Measurements from ENCODE around the gene PPEF2. TPM values are rescaled to one million over a fixed set of nuclear protein-coding genes. Genes with fewer than 3 reads are reported as not detected.
A peak's percentile ranks its signal among the peaks of the same experiment; 100 is the strongest.

PPEF2 gene
- total RNA-seq, 1 donor from 2014 or later: not detected

- peak; percentile 53 for ATAC-seq
Measured at GRCh38 chr4:75895744-75896314, 6.4 kb downstream of the PPEF2 start.

- peak; percentile 74 for ATAC-seq
Measured at GRCh38 chr4:75892508-75892907, 9.7 kb downstream of the PPEF2 start.

GRCh38 chr4:75891611-75892010, 10.6 kb downstream of the PPEF2 start:
- no peak for ATAC-seq

- ATAC-seq: no peak
Measured at GRCh38 chr4:75889537-75890199, 12.6 kb downstream of the PPEF2 start.

GRCh38 chr4:75886104-75886503, 16.1 kb downstream of the PPEF2 start:
- ATAC-seq: no peak

- ATAC-seq: no peak
Measured at GRCh38 chr4:75881476-75881875, 20.8 kb downstream of the PPEF2 start.

GRCh38 chr4:75880278-75880677, 22.0 kb downstream of the PPEF2 start:
- ATAC-seq: no peak

GRCh38 chr4:75878246-75878756, 24.0 kb downstream of the PPEF2 start:
- ATAC-seq: no peak

- no peak for ATAC-seq
Measured at GRCh38 chr4:75876218-75876617, 26.0 kb downstream of the PPEF2 start.

GRCh38 chr4:75869100-75869499, 33.2 kb downstream of the PPEF2 start:
- ATAC-seq: no peak

- ATAC-seq: no peak
Measured at GRCh38 chr4:75867130-75867529, 35.1 kb downstream of the PPEF2 start.

- no peak for ATAC-seq
Measured at GRCh38 chr4:75860606-75861005, 41.6 kb downstream of the PPEF2 start.

GRCh38 chr4:75858721-75859120, 43.5 kb downstream of the PPEF2 start:
- no peak for ATAC-seq

GRCh38 chr4:75849461-75849860, 52.8 kb downstream of the PPEF2 start:
- no peak for ATAC-seq

GRCh38 chr4:75848891-75849290, 53.4 kb downstream of the PPEF2 start:
- no peak for ATAC-seq

GRCh38 chr4:75848171-75848760, 54.0 kb downstream of the PPEF2 start:
- peak; percentile 82 for ATAC-seq

- ATAC-seq: no peak
Measured at GRCh38 chr4:75845992-75846391, 56.3 kb downstream of the PPEF2 start.

- ATAC-seq: no peak
Measured at GRCh38 chr4:75844151-75844662, 58.0 kb downstream of the PPEF2 start.

GRCh38 chr4:75843596-75843995, 58.7 kb downstream of the PPEF2 start:
- no peak for ATAC-seq

- ATAC-seq: no peak
Measured at GRCh38 chr4:75841641-75842520, 60.4 kb downstream of the PPEF2 start.

- ATAC-seq: no peak
Measured at GRCh38 chr4:75834772-75835154, 67.5 kb downstream of the PPEF2 start.

- no peak for ATAC-seq
Measured at GRCh38 chr4:75834095-75834771, 68.0 kb downstream of the PPEF2 start.
